IPS-11a (cell line): ENCODE measurements around the gene ANO7.

Source experiments
- H3K4me3 ChIP-seq: one replicate; pipeline ENCODE4 v1.5.1; 2013; ENCODE audit warnings: low read depth, low read length, control low read depth

The ANO7 gene

DNA sequence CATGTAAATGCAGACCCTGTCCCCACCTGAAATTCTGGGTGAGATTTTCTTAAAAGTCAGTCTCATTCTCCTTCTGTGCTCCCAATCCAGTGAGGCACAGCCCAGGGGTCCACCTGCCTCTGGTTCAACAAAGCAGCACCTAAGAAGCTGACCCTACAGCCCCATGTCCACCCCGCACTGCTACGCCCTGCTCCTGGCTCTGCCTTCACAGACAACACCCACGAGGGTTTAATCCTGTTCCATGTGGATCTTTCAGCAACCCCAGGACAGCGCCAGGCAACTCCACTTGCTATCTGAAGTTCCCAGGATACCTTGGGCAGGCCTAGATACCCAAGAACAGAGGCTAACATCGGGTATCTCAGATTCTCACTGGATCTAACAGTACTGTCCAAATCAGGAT is 82.1 kb downstream of the ANO7 start:
- H3K4me3 ChIP-seq, result no peak overlapping the region

- H3K4me3 ChIP-seq, result peak overlapping the region; percentile 58
These were observed 83.3 kb downstream of the ANO7 start for GRCh38 chr2:241271706-241272302.

DNA sequence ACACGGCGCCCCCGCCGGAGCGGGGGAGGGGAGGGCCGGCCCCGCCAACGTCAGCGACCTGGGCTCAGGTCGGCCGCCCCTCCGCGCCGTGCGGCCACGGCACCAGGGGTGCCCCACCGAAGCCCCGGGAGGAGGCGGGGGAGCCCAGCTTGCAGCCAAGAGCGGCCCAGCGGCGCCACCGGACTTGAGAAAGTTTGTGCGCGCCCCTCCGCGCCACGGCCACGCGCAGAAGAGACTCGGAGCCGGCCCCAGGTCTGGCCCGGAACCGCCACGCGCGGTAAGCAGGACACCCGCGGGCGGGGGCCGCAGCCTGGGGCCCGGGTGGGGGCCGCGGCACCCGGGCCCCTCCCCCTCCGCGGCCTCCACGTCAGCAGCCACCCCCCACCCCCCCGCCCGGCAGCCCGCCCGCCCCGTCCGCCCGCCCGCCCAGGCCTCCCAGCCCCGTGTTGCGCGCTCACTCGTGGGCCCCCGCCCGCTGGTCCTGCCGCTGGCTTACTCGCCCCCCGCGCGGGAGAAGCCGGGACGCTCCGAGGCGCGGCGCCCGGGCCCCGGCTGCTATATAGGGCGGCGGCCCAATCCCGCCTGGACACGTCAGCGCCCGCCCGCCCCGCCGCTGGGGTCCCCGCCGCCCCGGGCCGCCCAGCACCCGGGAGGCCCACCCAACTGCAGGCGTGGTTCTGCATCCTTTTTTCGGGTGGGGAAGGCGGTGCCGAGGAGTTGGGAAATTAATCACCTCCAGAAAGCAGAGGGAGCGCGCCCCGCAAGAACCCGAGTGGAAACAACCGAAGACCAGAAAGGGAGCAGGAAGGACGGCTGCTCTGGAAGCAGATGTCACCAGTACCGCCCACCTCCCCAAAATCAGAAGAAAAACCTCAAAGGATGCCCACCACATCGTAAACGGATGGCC is 84.1 kb downstream of the ANO7 start:
- H3K4me3 ChIP-seq, result peak overlapping the region; percentile 58

- peak overlapping the region; percentile 47 for H3K4me3 ChIP-seq
These were observed 84.9 kb downstream of the ANO7 start for GRCh38 chr2:241273210-241274020.

DNA sequence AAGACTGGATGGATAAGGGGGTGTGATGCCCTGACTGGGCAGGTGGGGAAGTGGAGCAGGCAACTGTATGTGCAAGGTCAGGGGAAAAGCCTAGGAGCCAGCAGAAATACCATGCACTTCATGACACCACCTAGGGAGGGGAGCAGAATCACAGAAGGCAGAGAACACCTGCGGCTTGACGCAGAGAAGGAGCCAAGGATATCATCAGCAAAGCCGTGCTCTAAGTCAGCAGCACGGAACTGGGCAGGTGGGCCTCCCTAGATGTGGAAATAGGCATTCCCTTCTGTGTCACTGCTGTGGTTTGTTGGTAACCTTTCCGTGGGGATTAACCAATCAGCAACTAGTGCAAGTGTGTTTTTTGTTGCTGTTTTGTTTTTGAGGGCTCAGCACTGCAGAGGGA is 85.7 kb downstream of the ANO7 start:
- no peak overlapping the region for H3K4me3 ChIP-seq
